ENCODE measurements around the gene TPGS1.

The TPGS1 gene

DNA sequence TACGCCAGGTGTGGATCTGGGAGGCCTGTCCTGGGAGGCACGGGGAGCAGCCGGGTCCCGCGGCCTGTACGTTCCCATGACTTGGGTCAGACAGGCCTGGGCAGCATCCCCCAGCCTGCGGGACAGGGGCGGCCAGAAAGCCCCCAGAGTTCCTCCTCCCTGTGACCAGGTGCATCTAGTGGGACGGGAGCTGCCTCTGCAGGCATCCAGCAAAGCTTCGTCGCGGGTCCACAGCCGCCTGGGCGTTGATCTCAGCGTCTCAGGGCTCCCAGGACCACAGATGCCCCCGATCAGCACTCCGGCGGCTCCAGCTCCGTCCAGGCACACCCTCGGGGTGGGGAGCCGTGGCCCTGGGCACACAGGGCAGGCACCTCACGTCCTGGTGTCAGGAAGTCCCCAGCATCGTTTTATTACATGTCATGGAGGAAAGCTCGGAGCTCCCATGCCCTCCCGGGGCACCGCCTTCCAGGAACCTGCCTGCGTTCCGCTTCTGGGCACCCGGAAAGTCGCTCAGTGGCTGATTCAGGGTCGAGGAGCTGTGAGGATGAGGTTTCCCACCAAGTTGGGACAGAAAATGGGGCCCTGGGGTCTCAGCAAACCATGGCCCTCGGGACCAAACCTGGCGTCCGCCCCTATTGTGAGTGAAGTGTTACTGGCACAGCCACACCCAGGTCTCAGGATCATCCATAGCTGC lies 35.0 kb downstream of the TPGS1 start:
- DNase-seq = no peak

DNA sequence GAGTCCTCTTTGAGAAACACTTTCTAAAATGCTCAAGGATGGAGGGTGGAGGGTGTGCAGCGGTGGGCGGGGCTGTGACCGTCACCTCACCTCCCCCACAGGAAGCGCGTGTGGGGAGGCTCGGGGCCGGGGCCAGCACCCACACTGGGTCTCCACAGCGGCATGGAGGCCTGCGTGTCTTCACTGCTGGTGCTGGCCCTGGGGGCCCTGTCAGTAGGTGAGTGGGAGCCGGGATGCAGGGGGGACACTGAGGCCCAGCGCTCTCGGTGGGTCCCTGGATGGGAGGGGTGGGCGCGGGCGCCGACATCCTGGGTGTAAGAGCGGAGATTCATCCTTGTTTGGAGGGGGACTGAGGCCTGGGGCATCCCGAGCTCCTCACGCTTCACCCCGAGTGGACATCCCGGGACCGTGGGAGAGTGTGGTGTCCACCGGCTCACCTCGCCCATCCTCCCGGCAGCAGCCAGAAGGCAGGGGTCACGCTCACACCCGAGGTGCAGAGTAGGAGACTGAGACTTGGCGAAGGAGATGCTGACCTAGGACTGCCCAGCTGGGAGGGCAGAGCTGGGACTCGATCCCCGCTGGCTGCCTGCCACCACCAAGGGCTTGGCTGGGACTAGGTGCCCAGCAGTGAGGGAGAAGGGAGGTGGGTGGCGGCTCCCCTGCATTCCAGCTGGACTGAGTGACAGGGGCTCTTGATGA lies 36.8 kb downstream of the TPGS1 start, which contains the start of gene GZMM:
Gene GZMM, plus strand, starts transcription at position 144 of the 699 bp plus-strand sequence. Its CDS starts 19 bp downstream, at position 163.
- DNase-seq = peak; percentile 69

DNA sequence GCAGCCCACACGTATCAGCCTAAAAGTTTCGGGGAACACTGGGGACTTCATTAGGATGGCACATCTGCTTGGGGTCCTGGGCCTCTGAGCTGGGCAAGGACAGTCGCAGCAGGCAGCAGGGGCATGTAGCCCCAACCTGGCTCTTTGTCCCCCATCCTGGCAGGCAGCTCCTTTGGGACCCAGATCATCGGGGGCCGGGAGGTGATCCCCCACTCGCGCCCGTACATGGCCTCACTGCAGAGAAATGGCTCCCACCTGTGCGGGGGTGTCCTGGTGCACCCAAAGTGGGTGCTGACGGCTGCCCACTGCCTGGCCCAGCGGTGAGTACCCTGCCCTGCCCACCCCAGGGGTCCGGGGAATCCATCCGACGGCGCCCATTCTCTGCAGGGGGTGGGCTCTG lies 39.8 kb downstream of the TPGS1 start:
- no peak for DNase-seq

DNA sequence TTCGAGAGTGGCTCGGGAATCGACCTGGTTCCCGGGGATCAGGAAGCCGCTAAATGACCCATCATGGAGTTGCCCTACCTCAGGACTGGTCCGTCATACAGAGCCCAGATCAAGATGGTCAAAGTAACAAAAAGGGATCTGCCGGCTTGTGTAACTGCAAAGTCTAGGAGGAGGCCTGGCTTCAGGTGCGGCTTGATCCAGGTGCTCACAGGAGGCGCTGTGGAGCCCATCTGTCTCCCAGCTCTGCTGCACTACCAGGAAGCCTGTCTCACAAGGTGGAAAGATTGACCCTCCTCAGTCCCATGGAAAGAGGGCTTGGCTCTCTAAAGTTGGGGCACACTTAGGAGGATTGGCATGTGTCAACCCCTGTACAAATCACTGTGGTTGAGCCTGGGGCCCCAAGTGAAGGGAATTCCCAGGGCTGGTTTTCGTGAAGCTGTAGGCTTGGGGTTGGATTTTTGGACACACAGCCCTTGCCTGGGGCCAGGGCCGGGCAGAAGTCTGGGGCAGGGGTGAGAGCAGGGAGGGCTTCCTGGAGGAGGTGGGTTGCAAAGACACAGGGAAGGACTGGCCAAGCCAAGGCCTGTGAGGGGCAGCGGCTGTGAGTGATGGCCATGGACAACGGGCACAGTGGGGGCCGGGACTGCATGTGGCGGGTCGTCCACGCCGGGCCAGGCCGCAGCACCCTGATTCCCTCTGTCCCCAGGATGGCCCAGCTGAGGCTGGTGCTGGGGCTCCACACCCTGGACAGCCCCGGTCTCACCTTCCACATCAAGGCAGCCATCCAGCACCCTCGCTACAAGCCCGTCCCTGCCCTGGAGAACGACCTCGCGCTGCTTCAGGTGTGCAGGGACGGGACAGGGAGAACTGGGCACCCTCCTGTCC lies 40.8 kb downstream of the TPGS1 start:
- DNase-seq = no peak

DNA sequence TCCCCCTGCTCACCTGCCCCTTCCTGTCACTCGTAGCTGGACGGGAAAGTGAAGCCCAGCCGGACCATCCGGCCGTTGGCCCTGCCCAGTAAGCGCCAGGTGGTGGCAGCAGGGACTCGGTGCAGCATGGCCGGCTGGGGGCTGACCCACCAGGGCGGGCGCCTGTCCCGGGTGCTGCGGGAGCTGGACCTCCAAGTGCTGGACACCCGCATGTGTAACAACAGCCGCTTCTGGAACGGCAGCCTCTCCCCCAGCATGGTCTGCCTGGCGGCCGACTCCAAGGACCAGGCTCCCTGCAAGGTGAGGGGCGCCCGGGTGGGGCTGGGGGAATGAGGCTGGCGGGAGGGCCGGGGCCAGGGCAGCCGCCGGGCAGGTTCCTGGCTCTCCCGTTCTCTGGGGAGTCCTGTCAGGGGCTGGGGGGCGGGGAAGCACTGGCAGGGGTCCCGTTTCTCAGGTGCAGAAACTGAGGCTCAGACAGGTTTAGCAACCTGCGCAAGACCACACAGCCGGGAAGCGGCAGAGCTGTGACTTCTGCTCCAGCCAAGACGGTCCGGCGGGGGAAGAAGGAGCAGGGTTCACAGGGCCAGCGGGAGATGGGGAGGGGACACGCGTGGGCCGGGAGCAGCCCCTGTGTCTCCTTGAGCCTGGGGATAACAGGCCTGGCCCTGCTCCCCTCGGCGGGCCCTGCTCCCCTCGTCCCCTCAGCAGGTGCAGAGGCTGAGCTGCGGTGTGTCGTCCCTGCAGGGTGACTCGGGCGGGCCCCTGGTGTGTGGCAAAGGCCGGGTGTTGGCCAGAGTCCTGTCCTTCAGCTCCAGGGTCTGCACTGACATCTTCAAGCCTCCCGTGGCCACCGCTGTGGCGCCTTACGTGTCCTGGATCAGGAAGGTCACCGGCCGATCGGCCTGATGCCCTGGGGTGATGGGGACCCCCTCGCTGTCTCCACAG lies 41.9 kb downstream of the TPGS1 start:
- no peak for DNase-seq

DNA sequence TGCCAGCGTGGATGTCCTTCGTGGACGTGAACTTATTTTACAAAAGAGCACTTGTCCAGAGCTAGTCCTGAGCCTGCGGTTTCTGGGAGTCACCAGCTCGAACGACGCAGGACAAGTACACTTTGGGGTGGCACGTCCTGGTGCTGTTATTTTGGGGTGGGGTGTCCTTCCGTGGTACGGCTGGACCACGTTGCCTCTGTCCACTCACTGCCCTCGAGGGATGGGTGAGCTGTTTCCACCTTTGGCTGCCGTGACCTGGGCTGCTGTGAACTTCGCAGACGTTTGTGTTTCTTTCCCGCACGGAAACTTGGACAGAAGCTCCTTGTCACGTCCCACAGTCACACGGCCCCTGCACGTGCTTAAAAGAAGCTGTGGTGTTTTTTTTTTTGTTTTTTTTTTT lies 47.5 kb downstream of the TPGS1 start:
- no peak for DNase-seq

DNA sequence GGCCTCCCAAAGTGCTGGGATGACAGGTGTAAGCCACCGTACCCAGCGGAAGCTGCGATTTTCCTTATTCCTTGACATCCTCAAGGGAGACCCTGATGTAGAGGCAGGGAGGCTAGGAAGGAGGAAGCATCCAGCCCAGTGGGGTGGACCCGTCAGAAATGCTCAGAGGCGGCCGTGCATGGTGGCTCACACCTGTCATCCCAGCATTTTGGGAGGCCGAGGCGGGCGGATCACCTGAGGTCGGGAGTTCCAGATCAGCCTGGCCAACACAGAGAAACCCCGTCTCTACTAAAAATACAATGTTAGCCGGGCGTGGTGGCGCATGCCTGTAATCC lies 48.1 kb downstream of the TPGS1 start:
- no peak for DNase-seq

DNA sequence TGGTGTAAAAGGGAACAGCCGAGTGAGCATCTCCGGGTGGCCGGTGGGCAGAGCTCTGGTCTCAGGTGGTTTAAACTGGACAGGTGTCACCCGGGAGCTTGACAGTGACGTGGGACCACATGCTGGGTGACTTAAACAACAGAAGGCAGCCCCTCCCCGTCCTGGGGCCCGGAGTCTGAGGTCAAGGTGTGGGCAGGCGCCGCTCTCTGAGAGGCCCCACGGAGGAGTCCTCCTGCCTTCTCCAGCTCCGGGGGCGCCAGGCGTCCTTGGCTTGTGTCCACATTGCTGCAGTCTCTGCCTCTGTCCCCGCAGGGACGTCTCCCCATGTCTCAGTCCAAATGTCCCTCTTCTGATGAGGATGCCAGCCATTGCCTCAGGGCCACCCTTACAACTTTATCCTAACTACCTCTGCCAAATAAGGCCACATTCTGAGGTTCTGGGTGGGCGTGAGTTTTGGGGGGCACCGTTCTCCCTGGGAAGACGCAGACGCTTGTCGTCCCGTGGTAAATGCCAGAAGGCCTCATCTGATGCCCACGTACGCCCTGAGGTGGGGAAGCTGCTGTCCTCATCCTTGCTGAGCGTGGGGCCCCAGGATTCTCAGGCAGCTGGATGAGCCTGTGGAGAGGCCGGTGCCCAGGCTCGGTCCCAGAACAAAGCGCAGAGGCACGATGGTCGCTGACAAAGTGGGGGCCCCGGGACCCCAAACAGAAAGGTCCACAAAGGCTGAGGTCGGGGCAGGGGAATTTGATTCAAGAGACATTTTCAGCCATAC lies 49.5 kb downstream of the TPGS1 start:
- DNase-seq = no peak

DNA sequence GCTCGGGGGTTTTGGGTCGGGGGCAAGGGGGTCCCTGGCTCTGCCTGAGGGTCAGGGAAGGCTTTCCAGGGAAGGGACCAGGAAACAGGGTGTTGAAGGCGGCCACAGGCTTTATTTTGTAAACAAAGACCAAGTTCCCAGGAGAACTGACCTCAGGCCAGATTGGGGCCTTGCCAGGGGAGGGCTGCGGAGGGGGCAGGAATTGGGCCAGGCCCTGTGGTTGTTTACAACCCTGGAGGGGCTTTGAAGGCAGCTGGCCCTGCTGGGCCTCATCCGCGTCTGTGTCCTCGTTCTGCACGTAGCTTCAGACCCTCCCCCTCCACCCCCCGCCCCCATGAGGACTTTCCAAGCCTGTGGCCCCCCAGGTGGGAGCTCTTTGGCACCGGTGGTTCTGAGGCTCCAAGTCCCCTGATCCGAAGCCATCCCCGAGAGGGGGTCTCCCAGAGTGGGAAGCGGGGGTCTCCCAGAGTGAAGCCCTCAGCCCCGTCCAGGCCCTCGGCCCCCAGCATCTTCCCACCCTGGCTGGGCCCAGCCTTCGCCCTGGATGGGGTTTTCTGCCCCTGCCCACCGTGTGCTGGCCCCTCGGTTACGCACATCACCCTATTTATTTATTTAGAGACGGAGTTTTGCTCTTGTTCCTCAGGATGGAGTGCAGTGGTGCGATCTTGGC lies 51.6 kb downstream of the TPGS1 start:
- DNase-seq = no peak

DNA sequence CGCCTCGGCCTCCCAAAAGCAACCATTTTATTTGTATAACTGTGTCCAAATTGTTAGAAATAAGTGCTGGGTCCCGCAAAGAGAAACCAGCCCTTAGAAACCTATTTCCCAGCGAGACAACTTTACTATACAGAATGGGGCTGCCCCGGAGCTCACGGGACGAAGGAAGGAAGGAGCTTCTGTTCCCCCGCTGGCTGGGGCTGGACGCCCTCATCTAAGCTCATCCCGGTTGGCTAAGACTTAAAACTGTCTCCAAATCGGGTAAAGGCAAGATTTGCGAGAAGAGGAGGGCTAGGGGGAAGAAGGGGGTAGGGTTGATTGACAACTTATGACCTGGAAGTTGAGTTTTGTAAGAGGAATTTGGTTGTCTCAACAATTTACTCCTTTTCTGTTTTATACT lies 52.8 kb downstream of the TPGS1 start:
- DNase-seq = no peak

DNA sequence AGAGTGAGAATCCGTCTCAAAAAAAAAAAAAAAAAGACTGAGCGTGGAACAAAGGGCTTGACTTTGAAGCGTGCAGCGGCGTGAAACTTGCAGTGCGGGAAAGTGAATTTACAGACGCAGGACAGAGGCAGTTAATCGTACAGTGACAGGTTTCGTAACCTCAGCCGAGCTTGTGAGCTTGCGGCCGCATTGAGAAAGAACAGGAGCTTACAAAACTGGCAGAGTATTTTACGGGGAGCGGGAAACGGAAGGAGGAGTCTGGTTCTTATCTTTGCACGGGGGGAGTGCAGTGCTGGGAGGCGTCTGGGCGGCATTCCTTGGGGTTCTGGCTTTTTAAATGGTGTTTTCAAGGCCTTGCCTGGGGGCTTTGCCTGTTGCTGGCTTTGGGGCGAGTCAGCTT lies 59.1 kb downstream of the TPGS1 start:
- no peak for DNase-seq

DNA sequence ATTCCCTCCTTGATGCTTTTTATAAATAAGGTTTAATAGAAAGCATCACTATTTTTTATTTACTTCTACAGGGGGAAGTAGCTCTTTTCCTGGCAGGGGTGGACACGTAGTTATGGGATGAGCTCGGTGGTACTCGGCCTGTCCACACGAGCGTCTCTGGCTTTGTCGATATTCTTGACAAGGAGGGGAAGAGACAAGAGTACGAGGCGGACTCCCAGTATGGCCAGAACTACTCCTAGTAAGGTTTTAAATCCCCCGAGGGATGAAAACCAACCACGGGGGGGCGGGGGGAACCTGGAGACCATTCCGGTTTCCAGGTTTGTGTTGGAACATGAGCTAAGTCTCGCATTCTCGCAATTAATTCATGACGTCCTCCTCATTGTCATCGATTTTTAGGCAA lies 59.5 kb downstream of the TPGS1 start:
- DNase-seq = no peak

DNA sequence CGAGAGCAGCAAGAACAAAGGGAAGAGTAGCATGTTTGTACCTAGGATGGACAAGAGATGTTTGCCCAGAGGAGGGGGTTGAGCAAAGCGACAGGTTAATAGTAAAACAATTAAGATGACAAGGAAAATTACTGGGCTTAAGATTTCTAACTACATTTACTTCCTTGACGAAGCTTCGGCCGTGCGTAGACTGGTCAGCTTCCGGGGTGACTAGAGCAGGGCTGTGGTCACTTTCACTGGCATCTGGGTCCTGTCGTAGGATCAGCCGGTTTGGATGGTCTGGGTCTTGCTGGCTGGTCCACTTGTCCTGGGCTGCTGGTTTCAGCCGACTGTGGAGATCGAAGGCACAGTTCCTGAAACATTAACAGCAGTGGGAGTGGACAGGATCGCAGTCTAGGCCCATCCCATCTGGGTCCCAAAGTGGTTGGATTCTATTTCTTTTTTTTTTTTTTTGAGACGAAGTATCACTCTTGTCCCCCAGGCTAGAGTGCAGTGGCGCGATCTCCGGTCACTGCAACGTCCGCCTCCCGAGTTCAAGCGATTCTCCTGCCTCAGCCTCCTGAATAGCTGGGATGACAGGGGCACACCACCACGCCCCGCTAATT lies 60.1 kb downstream of the TPGS1 start:
- DNase-seq = no peak

Measured in stimulated activated CD4-positive, alpha-beta T cell treated with anti-CD3 and anti-CD28 coated beads, Interleukin-12 subunit alpha, Interleukin-12 subunit beta, amount 100 ng/mL, for 4 hours (primary cell).